Islet of Langerhans (tissue), 1 donor: Measurements from ENCODE around the gene PRUNE2.

Experiments
- FAIRE-seq: peaks from one replicate; lab custom pipeline; 2011; peaks lifted over from hg19 to GRCh38; lab: Jason Lieb, UNC

PRUNE2 gene

GRCh38 chr9:76624391-76625048 is 281.4 kb downstream of the PRUNE2 start:
- FAIRE-seq: no peak

- FAIRE-seq: peak; percentile 90
These were observed 284.9 kb downstream of the PRUNE2 start for GRCh38 chr9:76620996-76621395.

GRCh38 chr9:76620581-76620980 is 285.3 kb downstream of the PRUNE2 start:
- no peak for FAIRE-seq

GRCh38 chr9:76619640-76620039 is 286.3 kb downstream of the PRUNE2 start:
- no peak for FAIRE-seq

- no peak for FAIRE-seq
These were observed 286.7 kb downstream of the PRUNE2 start for GRCh38 chr9:76619197-76619596.

- FAIRE-seq: no peak
These were observed 287.2 kb downstream of the PRUNE2 start for GRCh38 chr9:76618762-76619161.

- no peak for FAIRE-seq
These were observed 288.3 kb downstream of the PRUNE2 start for GRCh38 chr9:76617497-76618175.

- peak; percentile 33 for FAIRE-seq
These were observed 289.1 kb downstream of the PRUNE2 start for GRCh38 chr9:76616780-76617179.

- no peak for FAIRE-seq
These were observed 290.7 kb downstream of the PRUNE2 start for GRCh38 chr9:76615177-76615603.

- FAIRE-seq: no peak
These were observed 291.9 kb downstream of the PRUNE2 start for GRCh38 chr9:76613974-76614373.

- FAIRE-seq: no peak
These were observed 292.6 kb downstream of the PRUNE2 start for GRCh38 chr9:76613150-76613781.

GRCh38 chr9:76610011-76610352 is 295.9 kb downstream of the PRUNE2 start:
- no peak for FAIRE-seq

GRCh38 chr9:76609285-76610010 is 296.5 kb downstream of the PRUNE2 start:
- FAIRE-seq: no peak

- FAIRE-seq: no peak
These were observed 297.2 kb downstream of the PRUNE2 start for GRCh38 chr9:76608575-76609273.

GRCh38 chr9:76607730-76608436 is 298.0 kb downstream of the PRUNE2 start:
- no peak for FAIRE-seq

- FAIRE-seq: no peak
These were observed 300.5 kb downstream of the PRUNE2 start for GRCh38 chr9:76605321-76605900.

GRCh38 chr9:76603931-76604570 is 301.9 kb downstream of the PRUNE2 start:
- FAIRE-seq: no peak

GRCh38 chr9:76603448-76603895 is 302.4 kb downstream of the PRUNE2 start:
- FAIRE-seq: no peak

- FAIRE-seq: no peak
These were observed 303.7 kb downstream of the PRUNE2 start for GRCh38 chr9:76602199-76602598.

- peak; percentile 99 for FAIRE-seq
These were observed 305.8 kb downstream of the PRUNE2 start for GRCh38 chr9:76600007-76600615.
